Epithelial cell of esophagus (primary cell): ENCODE measurements around the gene CAPZA2.
A peak's percentile ranks its signal among the peaks of the same experiment; 100 is the strongest.
"Not testable (repeated sequence)": the region's sequence is repeated elsewhere in the genome, so short reads cannot be mapped to it uniquely, and the experiment has no call there.

ENCODE experiments used
- DNase-seq: peaks from one replicate; pipeline ENCODE4 v3.0.0; 2010; ENCODE audit warnings: low read depth
- H3K4me3 ChIP-seq: 2 replicates; pipeline ENCODE4 v1.5.1; 2011; ENCODE audit warnings: mild to moderate bottlenecking, low read length, control low read depth
- TF ChIP-seq, protein P1 (sequence below): IDR thresholded peaks from 2 replicates; pipeline ENCODE4 v1.5.1; 2011; ENCODE audit warnings: low read depth, mild to moderate bottlenecking, low read length, control low read depth, inconsistent platforms; ENCODE audit not compliant: insufficient read depth; ENCODE audit errors: missing control alignments

Gene CAPZA2

DNA sequence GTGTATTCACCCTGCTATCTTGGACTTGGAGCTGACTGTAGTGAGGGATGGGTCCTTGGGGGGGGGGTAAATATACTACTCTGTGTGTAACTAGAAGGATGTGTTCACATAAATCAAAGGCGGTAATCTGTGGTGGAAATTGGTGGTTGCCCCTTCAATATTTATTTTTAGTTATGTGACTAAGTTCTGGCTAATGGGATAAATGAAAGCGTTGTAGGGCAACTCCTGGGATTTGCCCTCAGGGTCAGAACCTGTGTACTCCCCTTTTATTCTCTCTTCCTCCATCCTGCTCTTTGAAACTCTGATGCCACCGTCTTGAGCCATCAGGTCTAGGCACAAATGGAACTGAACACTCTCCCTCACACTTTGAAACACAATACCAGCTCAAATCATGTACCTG lies 66.6 kb downstream of the CAPZA2 start:
- no peak overlapping the region for H3K4me3 ChIP-seq
- DNase-seq, result no peak
- TF ChIP-seq, protein P1, sequence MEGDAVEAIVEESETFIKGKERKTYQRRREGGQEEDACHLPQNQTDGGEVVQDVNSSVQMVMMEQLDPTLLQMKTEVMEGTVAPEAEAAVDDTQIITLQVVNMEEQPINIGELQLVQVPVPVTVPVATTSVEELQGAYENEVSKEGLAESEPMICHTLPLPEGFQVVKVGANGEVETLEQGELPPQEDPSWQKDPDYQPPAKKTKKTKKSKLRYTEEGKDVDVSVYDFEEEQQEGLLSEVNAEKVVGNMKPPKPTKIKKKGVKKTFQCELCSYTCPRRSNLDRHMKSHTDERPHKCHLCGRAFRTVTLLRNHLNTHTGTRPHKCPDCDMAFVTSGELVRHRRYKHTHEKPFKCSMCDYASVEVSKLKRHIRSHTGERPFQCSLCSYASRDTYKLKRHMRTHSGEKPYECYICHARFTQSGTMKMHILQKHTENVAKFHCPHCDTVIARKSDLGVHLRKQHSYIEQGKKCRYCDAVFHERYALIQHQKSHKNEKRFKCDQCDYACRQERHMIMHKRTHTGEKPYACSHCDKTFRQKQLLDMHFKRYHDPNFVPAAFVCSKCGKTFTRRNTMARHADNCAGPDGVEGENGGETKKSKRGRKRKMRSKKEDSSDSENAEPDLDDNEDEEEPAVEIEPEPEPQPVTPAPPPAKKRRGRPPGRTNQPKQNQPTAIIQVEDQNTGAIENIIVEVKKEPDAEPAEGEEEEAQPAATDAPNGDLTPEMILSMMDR, result no peak

DNA sequence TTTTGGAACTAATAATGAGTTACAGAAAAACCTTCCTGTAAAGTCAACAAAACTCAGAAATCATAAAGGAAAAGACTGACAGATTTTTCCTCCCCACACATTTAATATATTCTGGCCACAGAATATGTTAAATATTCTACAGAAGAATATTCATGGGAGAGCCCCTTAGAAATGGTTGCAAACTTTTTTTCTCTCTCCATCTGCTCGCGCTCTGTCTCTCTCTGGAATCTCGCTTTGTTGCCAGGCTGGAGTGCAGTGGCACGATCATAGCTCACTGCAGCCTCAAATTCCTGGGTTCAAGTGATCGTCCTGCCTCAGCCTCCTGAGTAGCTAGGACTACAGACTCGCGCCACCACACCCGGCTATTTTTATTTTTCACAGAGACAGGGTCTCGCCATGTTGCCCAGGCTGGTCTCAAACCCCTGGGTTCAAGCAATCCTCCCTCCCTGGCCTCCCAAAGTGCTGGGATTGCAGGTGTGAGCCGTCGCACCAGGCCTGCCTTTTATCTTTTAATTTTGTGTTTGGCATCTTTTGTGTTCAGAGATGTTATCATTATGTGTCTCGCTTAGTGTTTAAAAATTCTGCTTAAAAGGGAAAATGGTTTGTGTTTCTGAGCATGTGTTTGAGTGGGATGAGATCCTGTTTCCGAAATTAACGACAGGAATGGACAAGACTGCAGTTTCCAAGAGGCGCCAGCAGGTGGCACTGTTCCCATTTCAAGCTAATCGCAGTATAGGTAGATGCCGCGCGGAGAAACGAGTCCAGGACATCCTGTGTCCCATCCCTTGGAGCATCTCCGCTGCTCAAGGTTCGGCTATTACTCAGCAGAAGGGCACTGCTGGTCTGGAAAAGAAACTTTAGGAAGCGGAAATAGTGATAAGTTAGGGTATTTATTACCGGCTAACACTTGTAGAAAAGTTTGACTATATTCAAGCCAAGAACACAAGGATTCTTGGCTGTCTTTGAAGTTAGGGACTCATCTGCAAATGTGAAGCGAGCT lies 67.8 kb downstream of the CAPZA2 start:
- no peak overlapping the region for H3K4me3 ChIP-seq
- TF ChIP-seq, protein P1, result peak; percentile 91
- DNase-seq, result peak; percentile 77

DNA sequence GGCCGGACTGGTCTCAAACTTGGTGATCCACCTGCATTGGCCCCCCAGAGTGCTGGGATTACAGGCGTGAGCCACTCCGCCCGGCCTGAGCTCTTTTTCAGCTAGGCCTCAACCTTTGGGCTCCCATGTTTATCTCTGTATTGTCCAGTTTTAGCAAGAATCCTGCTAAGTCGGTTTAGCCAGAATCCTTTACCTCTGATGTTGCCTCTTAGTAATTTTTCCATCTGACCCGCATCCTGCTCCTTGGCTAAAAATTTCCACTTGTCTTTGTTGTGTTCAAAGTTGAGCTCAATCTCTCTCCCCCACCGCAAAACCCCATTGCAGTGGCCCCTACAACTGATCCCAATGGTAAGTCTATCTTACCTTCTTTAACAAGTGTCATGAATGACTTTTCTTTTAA lies 70.2 kb downstream of the CAPZA2 start:
- no peak for DNase-seq
- TF ChIP-seq, protein P1, result no peak
- no peak overlapping the region for H3K4me3 ChIP-seq

DNA sequence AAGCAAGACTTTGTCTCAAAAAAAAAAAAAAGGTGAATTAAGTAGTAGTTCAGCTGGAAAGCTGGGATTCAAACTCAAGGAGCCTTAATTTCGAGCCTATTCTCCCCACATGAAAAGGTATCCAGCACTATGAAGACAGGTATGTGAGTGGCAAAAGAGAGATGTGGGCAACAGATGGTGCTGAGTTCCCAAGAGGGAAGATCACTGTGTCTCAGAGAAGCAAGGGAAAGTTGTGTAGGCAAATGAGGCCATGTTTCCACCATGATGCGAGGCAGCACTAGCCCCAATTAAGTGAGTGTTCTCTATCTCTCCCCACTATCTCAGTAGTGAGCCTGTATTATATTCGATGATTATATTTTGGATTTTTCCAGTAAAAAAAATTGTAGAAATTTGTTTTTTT lies 71.1 kb downstream of the CAPZA2 start:
- no peak for DNase-seq
- TF ChIP-seq, protein P1, result no peak
- no peak overlapping the region for H3K4me3 ChIP-seq

DNA sequence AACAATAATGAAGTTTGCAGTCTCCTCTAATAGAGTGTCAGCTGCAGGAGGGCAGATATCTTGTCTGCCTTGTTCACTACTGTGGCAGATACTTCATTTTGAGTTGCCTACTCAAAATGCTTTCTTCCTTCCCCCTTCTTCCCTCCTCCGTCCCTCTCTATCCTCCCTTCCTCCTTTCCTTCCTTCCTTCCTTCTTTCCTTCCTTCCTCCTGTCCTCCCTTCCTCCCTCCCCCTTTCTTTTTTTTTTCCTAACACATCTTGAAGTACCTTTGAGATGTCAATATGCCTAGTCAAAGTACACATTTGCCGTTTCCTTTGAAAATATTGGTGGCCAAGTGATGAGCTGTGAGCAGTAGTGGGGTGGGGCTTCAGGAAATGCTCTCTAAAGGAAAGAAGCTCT lies 72.2 kb downstream of the CAPZA2 start:
- no peak for DNase-seq
- TF ChIP-seq, protein P1, result no peak
- no peak overlapping the region for H3K4me3 ChIP-seq

DNA sequence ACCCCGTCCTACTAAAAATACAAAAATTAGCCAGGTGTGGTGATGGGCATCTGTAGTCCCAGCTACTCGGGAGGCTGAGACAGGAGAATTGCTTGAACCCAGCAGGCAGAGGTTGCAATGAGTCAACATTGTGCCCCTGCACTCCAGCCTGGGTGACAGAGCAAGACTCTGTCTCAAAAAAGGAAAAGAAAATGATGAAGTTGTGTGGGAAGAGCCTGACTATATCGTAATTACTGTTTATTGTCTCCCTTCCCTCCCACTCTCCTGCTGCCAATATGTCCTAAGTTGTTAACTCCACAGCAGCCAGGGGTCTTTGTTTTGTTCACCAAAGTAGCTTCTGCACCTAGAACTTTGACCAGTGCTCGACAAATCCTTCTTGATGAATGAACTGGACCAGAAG lies 74.5 kb downstream of the CAPZA2 start:
- H3K4me3 ChIP-seq, DNase-seq: not testable (repeated sequence)

DNA sequence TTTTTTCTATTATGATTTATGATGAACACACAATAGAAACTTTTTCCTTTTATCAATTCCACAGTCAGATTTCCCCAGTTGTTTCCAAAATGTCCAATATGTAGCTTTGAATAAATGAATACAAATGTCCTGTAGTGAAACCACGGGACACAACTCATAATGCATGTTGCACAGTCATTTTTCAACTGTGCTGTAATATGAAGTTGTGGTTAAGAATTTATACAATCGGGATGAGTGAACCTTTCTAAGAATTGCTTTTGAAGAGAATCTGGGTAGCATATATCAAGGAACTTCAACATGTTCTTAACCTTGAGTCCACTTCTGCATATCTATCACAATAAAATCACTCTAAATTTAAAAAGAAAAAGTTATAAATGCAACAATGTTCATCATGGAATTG lies 76.3 kb downstream of the CAPZA2 start:
- DNase-seq, result no peak
- TF ChIP-seq, protein P1, result no peak
- no peak overlapping the region for H3K4me3 ChIP-seq
